Measurements from ENCODE around the gene BCAS3.

Gene BCAS3

DNA sequence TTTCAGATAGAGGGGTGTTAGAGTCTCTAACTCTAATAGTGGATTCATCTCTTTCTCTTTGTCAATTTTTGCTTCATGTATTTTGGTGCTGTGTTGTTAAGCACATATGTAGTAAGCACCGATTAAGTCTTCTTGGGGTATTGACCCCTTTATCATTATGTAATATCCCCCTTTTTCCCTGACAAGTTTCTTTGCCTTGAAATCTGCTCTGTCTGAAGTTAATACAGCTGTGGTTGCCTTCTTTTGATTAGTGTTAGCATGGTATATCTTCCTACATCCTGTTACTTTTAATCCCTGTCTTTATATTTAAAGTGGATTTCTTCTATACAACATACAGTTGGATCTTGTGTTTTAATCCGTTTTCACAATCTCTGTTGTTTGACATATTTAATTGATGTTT lies 60.6 kb downstream of the BCAS3 start:
- no peak for DNase-seq (ENCODE audit: low read depth)
- no peak overlapping the region for H3K4me3 ChIP-seq (ENCODE audit: control insufficient read depth, low read depth, low read length)
- TF ChIP-seq, protein P1, sequence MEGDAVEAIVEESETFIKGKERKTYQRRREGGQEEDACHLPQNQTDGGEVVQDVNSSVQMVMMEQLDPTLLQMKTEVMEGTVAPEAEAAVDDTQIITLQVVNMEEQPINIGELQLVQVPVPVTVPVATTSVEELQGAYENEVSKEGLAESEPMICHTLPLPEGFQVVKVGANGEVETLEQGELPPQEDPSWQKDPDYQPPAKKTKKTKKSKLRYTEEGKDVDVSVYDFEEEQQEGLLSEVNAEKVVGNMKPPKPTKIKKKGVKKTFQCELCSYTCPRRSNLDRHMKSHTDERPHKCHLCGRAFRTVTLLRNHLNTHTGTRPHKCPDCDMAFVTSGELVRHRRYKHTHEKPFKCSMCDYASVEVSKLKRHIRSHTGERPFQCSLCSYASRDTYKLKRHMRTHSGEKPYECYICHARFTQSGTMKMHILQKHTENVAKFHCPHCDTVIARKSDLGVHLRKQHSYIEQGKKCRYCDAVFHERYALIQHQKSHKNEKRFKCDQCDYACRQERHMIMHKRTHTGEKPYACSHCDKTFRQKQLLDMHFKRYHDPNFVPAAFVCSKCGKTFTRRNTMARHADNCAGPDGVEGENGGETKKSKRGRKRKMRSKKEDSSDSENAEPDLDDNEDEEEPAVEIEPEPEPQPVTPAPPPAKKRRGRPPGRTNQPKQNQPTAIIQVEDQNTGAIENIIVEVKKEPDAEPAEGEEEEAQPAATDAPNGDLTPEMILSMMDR (IDR thresholded peaks at IDR 0.05; ENCODE audit: control insufficient read depth, insufficient read depth, low read depth, low read length, missing control alignments) = no peak

DNA sequence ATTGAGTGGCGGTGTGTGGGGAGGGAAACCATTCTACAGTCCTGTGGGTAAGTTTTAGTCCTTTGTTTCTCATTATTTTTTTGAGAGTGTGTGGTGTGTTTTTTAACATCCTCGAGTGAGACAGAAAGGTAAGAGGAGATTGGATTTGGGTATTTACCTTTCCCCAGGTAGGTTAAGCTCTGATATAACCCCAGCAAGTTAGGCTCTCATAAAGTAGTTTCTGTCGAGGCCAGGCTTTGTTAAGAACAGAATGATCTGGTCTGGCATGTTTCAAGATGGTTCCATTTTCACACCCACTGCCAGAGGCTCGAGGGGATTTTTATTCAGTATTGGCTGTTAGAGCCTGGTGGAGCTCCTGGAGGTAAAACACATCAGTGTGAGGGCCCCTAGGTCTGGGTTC lies 62.9 kb downstream of the BCAS3 start:
- no peak overlapping the region for H3K4me3 ChIP-seq (ENCODE audit: control insufficient read depth, low read depth, low read length)
- DNase-seq (ENCODE audit: low read depth) = no peak
- TF ChIP-seq, protein P1 (IDR thresholded peaks at IDR 0.05; ENCODE audit: control insufficient read depth, insufficient read depth, low read depth, low read length, missing control alignments) = no peak

DNA sequence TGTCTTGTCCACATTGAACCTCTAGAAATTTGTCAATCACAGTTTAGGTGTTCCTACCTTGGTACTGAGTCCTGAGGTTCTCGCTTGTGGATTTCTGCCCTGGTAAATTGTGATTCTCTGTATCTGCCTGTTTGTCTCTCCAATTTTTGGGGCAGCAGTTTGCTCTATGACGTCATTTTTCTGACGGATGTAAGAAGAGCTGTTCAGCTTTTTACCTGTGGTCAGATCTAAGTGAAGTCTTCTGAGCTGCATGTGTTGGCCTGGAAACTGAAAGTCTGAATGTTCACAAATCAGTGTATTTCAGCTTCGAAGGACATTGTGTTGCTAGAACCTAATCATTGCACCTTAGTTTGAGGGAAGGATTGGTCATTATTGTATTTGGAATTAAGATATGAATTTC lies 63.4 kb downstream of the BCAS3 start:
- TF ChIP-seq, protein P1 (IDR thresholded peaks at IDR 0.05; ENCODE audit: control insufficient read depth, insufficient read depth, low read depth, low read length, missing control alignments) = no peak
- DNase-seq (ENCODE audit: low read depth) = no peak
- H3K4me3 ChIP-seq (ENCODE audit: control insufficient read depth, low read depth, low read length) = no peak overlapping the region

DNA sequence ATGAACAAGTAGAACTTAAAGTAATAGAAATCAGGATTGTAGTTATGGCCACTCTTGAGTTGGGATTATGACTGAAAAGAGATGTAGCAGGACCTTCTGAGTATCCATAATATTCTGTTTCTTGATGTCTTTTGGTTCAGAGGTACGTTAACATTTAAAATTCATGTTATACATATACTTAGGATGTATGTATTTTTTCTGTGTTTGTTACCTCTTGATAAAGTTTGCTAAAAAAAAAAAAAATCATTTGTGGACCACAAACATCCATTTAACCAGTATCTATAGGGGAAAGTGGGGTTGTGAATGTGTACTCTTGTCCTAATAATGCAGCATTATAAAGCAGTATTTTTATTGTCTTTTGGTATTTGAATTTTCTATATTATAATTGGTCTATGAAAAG lies 65.6 kb downstream of the BCAS3 start:
- TF ChIP-seq, protein P1 (IDR thresholded peaks at IDR 0.05; ENCODE audit: control insufficient read depth, insufficient read depth, low read depth, low read length, missing control alignments) = no peak
- no peak overlapping the region for H3K4me3 ChIP-seq (ENCODE audit: control insufficient read depth, low read depth, low read length)
- no peak for DNase-seq (ENCODE audit: low read depth)

DNA sequence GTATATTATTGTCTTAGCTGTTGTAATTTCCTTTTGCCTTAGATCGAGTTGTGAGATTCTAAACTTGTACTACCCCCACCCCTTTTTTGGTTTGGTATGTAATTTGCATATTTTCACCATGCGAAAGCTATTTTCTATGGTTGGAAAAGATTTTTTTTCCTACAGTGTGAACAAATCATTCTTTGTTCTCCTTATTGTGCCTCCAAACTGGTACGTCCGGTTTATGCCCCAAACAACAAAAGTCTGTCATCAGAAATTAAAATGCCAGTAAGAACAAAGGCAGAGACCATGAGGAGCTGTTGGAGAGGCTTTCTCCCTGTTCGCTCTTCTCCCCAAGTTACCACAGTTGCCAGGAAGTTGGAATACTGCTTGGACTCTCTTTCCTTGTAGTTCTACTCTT lies 66.1 kb downstream of the BCAS3 start:
- H3K4me3 ChIP-seq (ENCODE audit: control insufficient read depth, low read depth, low read length) = peak overlapping the region; percentile 16
- no peak for DNase-seq (ENCODE audit: low read depth)
- TF ChIP-seq, protein P1 (IDR thresholded peaks at IDR 0.05; ENCODE audit: control insufficient read depth, insufficient read depth, low read depth, low read length, missing control alignments) = no peak

DNA sequence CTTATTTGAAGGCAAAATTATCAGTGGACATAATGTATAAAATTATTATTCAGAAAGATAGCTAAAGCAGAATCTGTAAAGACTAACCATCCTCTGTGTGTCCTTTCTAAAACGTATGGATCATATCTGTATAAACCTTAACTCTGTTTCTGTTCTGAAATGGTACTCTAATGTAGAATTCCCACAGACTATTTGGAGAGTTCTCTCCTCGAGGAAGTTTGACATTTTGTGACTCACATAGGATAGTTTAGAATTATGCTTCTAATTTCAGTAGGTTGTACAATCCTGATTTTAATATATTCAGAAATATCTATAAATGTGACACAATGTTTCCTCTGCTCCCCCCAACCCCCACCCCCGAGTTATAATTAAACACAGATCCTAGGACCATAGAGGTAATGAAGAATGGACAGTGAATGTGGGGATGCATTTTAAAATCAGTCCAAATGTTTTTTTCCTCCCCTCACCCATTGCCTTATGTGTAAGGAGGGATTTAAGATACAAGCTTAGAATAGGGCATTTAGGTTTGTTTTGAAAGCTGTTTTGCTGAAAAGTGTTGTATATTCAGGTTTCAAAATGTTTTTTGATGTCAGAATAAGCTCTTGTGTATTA lies 66.8 kb downstream of the BCAS3 start:
- DNase-seq (ENCODE audit: low read depth) = no peak
- TF ChIP-seq, protein P1 (IDR thresholded peaks at IDR 0.05; ENCODE audit: control insufficient read depth, insufficient read depth, low read depth, low read length, missing control alignments) = no peak
- no peak overlapping the region for H3K4me3 ChIP-seq (ENCODE audit: control insufficient read depth, low read depth, low read length)

DNA sequence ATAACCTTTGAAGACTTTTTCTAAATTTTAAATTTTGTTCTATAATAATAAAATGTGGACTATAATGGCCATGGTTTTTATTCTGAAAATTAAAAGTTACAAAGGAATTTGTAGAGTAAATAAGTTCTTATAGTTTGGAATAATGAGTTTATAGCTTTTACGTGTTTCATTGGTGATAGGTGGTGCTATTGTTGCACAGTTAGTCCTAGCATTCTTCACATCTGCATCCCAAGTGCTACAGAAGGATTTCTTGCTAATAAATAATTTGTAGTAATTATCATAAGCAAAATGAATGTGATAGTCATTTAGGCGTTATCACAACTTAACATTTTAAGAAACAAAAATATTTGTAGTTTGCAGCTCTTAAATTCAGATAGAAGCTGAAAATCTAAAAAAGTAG lies 67.9 kb downstream of the BCAS3 start:
- TF ChIP-seq, protein P1 (IDR thresholded peaks at IDR 0.05; ENCODE audit: control insufficient read depth, insufficient read depth, low read depth, low read length, missing control alignments) = no peak
- no peak for DNase-seq (ENCODE audit: low read depth)
- no peak overlapping the region for H3K4me3 ChIP-seq (ENCODE audit: control insufficient read depth, low read depth, low read length)
